Erythroblast (primary cell): ENCODE results near the gene WBP2.
"Not testable (repeated sequence)": the region's sequence is repeated elsewhere in the genome, so short reads cannot be mapped to it uniquely, and the experiment has no call there.

Experiments
- DNase-seq, 2 experiments: peaks; one replicate each; lab custom pipeline; 2025; lab: John Stamatoyannopoulos, UW
- GATA1 ChIP-seq: IDR thresholded peaks from 2 replicates; pipeline ENCODE4 v1.6.1; 2011; ENCODE audit warnings: low read depth, mild to moderate bottlenecking, control low read depth, low read length, moderate library complexity
- POLR2A ChIP-seq: IDR thresholded peaks from 2 replicates; pipeline ENCODE4 v1.6.1; 2011; ENCODE audit warnings: mild to moderate bottlenecking, low read length

Gene WBP2

GRCh38 chr17:75864448-75864871 lies 9.3 kb upstream of the WBP2 start:
- TF ChIP-seq POLR2A = no peak
- DNase-seq = no peak

DNA sequence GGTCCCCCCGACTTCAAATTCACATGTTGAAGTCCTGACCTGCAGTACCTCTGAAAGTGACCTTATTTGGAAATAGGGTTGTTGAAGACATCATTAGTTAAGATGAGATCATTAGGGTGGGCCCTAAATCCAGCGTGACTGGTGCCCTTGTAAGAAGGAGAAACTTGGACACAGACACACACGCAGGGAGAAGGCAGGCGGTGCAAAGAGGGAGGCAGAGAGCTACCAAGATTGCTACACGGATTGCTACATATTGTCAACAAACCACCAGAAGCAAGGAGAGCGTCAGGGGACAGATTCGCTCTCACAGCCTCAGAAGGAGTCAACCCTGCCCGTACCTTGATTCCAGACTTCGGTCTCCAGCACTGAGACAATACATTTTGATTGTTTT lies 6.8 kb upstream of the WBP2 start:
- no peak for TF ChIP-seq POLR2A
- TF ChIP-seq GATA1 = no peak
- DNase-seq = no peak

DNA sequence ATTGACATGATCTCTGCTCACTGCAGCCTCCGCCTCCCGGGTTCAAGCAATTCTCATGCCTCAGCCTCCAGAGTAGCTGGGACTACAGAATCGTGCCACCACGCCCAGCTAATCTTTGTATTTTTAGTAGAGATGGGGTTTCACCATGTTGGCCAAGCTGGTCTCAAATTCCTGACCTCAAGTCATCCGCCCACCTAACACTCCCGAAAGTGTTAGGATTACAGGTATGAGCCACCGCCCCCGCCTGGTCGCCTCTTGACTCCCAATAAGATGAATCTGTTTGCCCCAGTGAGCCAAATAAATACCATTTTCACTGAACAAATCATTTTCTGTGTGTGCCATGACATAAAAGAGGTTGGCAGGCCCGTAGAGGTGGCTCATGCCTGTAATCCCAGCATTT lies 4.2 kb upstream of the WBP2 start:
- DNase-seq = not testable (repeated sequence)

GRCh38 chr17:75856062-75856756 lies 1.1 kb upstream of the WBP2 start:
- DNase-seq = peak; percentile 48 to 64
- no peak for TF ChIP-seq GATA1
- TF ChIP-seq POLR2A = no peak

- no peak for TF ChIP-seq POLR2A
- TF ChIP-seq GATA1 = no peak
- no peak for DNase-seq
Observed at GRCh38 chr17:75854881-75855309, 240 bp downstream of the WBP2 start.

DNA sequence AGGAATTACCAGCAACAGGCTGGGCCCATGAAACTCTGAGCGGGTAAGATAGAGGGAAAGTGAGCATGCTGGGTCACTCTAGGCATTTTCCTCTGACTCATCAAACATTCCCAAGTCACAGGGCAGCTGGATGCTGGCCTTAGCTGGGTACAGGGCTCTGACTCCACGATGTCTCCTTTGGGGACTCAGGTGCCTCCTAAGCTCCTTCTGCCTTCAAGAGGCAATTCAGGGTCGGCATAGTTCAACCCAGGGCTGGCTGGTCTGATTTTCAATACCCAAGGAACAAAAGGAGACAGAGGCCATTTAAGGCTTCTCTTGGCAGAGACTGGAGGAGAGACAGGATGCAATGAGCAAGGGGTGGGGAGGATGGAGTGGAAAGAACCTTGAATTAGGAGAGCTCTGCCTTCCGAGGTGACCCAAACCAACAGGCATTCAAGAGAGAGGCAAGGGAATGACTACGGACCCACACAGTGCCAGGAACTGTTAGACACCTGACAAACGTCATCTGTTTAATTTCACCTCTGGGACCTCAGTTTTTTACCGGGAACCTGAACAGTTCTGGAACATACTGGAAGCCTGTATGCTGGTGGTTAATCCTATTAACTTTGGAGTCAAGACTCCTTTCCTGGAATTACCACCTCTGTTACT lies 910 bp downstream of the WBP2 start:
- TF ChIP-seq POLR2A = peak; percentile 31
- TF ChIP-seq GATA1 = no peak
- peak in 1 of 2 experiments; percentile 62 for DNase-seq

DNA sequence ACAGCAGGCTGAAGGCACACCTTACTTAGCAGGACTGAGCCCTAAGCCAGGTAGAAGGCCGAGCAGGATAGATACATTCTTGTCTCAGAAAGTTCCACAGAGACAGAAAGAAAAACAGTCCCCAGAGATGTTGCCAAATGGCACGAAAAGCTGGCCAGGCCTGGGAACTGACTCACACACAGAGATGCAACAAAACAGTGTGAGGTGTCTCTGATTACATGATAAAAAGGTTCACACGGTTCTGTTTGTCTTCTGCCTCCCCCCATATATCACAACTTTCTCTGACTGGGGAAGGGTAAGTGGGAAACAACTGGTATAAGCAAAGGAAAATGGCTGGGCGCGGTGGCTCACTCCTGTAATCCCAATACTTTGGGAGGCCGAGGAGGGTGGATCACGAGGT lies 1.7 kb downstream of the WBP2 start:
- DNase-seq = peak in 1 of 2 experiments; percentile 41
- TF ChIP-seq POLR2A (no peak), GATA1 (no peak)

GRCh38 chr17:75851693-75851991 lies 3.5 kb downstream of the WBP2 start:
- DNase-seq = not testable (repeated sequence)

- DNase-seq = no peak
- TF ChIP-seq GATA1 (no peak), POLR2A (no peak)
Observed at GRCh38 chr17:75850928-75851692, 4.0 kb downstream of the WBP2 start.

DNA sequence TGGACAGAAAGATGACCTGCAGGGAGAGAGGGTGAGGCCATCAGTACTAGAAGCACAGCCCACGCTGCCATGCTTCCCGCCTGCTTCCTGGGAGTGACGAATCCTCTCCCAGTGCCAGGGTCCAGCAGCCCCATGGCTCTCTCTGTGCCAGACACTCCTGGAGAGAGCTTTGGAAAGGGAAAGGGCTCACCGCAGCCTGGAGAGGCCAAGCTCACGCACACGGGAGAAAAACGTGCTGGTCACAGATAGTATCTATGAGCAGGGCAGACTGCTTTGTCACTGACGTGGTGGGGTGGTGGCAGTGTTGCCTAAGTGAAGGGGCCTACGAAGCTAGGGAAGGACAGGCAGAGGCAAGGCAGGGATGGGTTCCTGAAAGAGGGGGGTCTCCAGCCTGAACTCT lies 5.4 kb downstream of the WBP2 start:
- peak; percentile 10 for TF ChIP-seq POLR2A
- no peak for TF ChIP-seq GATA1
- peak; percentile 87 to 90 for DNase-seq

GRCh38 chr17:75849279-75849646 lies 5.9 kb downstream of the WBP2 start:
- no peak for TF ChIP-seq GATA1
- TF ChIP-seq POLR2A = peak; percentile 31
- peak; percentile 85 to 89 for DNase-seq

GRCh38 chr17:75848523-75849278 lies 6.4 kb downstream of the WBP2 start:
- TF ChIP-seq GATA1 = no peak
- TF ChIP-seq POLR2A = no peak
- DNase-seq = peak; percentile 66 to 84

GRCh38 chr17:75847614-75848522 lies 7.3 kb downstream of the WBP2 start:
- TF ChIP-seq POLR2A (peak; percentile 15), GATA1 (no peak)
- no peak for DNase-seq
